Calu3 (cell line): Measurements from ENCODE around the gene PRKRIP1. TPM values are rescaled to one million over a fixed set of nuclear protein-coding genes. Genes with fewer than 3 reads are reported as not detected.

Experiments
- BruUV-seq: library from RNA; stranded (reverse); fragments of 400-500 nt; replicated peaks from 2 replicates; lab custom pipeline; 2021; lab: Mats Ljungman, UMichigan
- CTCF ChIA-PET: fragments of 300-600 bp; sonication (Branson Sonifier 250); formaldehyde crosslinking; loops from one replicate; lab custom pipeline; 2022; ENCODE audit warnings: antibody characterized with exemption; lab: Charles Lee
- DNase-seq: peaks from one replicate; pipeline ENCODE4 v3.0.0; 2022
- H3K27ac Mint-ChIP-seq: one replicate; pipeline ENCODE4 v1.8.0; 2022; ENCODE audit warnings: mixed read lengths; ENCODE audit not compliant: unreplicated experiment
- H3K27me3 Mint-ChIP-seq: one replicate; pipeline ENCODE4 v1.8.0; 2022; ENCODE audit warnings: mixed read lengths; ENCODE audit not compliant: unreplicated experiment
- H3K36me3 Mint-ChIP-seq: one replicate; pipeline ENCODE4 v1.8.0; 2022; ENCODE audit warnings: mild to moderate bottlenecking, moderate library complexity, mixed read lengths; ENCODE audit not compliant: insufficient read depth, unreplicated experiment
- H3K4me1 Mint-ChIP-seq: one replicate; pipeline ENCODE4 v1.8.0; 2022; ENCODE audit warnings: mild to moderate bottlenecking, low read depth, mixed read lengths; ENCODE audit not compliant: unreplicated experiment
- H3K4me3 Mint-ChIP-seq: one replicate; pipeline ENCODE4 v1.8.0; 2022; ENCODE audit warnings: mild to moderate bottlenecking, low read depth, moderate library complexity, mixed read lengths; ENCODE audit not compliant: unreplicated experiment
- H3K9me3 Mint-ChIP-seq: one replicate; pipeline ENCODE4 v1.8.0; 2022; ENCODE audit warnings: low read depth, mixed read lengths; ENCODE audit not compliant: unreplicated experiment
- CTCF ChIP-seq: fragments of 200-600 bp; IDR thresholded peaks from one replicate; pipeline ENCODE4 v1.8.0; 2022; ENCODE audit warnings: antibody characterized with exemption; ENCODE audit not compliant: unreplicated experiment
- intact Hi-C: fragments of 100-400 bp; cut with micrococcal nuclease; formaldehyde crosslinking; loops from one replicate; pipeline ENCODE4 v1.10.0; 2022; ENCODE audit not compliant: unreplicated experiment
- total RNA-seq: library from RNA; stranded (reverse); gene quantifications from 2 replicates; pipeline ENCODE4 v1.2.3, GENCODE V29; 2022

Gene PRKRIP1
- total RNA-seq, 1 experiment from 2014 or later: 20.2 TPM

GRCh38 chr7:102431617-102432298, 35.6 kb downstream of the PRKRIP1 start:
- intact Hi-C loops: no loop called here
- no peaks in the 10 kb centered on the region for H3K27me3 Mint-ChIP-seq
- peaks cover 20% of the 10 kb centered on the region for H3K36me3 Mint-ChIP-seq
- no peak overlapping the region for H3K4me3 Mint-ChIP-seq
- TF ChIP-seq CTCF: no peak
- H3K9me3 Mint-ChIP-seq: no peaks in the 10 kb centered on the region
- DNase-seq: no peak
- no peak overlapping the region for H3K27ac Mint-ChIP-seq
- CTCF ChIA-PET: no interaction called here
- BruUV-seq: no TSS peak
- peaks cover 8% of the 10 kb centered on the region for H3K4me1 Mint-ChIP-seq

GRCh38 chr7:102432442-102433218, 36.5 kb downstream of the PRKRIP1 start:
- peak overlapping the region; percentile 66 for H3K4me3 Mint-ChIP-seq
- no peak for TF ChIP-seq CTCF
- H3K27ac Mint-ChIP-seq: no peak overlapping the region
- peaks cover 20% of the 10 kb centered on the region for H3K36me3 Mint-ChIP-seq
- H3K27me3 Mint-ChIP-seq: no peaks in the 10 kb centered on the region
- peaks cover 8% of the 10 kb centered on the region for H3K4me1 Mint-ChIP-seq
- intact Hi-C loops: no loop called here
- H3K9me3 Mint-ChIP-seq: no peaks in the 10 kb centered on the region
- CTCF ChIA-PET: no interaction called here
- DNase-seq: no peak
- no TSS peak for BruUV-seq

- BruUV-seq: no TSS peak
- CTCF ChIA-PET: interaction anchor here (0.6 to 0.7 kb wide), 2 partner anchors 21 to 784 kb away, joined by 4 to 7 read pairs; no protein-coding TSS in a partner anchor
- peak; percentile 76 for DNase-seq
Observed at GRCh38 chr7:102433219-102434038, 37.3 kb downstream of the PRKRIP1 start, which contains the start of gene ORAI2. TSS of gene ORAI2 (plus strand) at chr7:102433575. CDS start at chr7:102438957, 5,382 bp downstream.

More at GRCh38 chr7:102433219-102434038, 37.3 kb downstream of the PRKRIP1 start, which contains the start of gene ORAI2:
- Mint-ChIP-seq H3K4me3 (peak within 1 kb of the TSS; percentile 66), H3K9me3 (no peaks in the 10 kb centered on the region), H3K4me1 (peaks cover 8% of the 10 kb centered on the region), H3K27me3 (no peaks in the 10 kb centered on the region), H3K36me3 (peaks cover 20% of the 10 kb centered on the region), H3K27ac (peak within 1 kb of the TSS; percentile 61)
- intact Hi-C loops: no loop called here
- no peak for TF ChIP-seq CTCF
